ENCODE data around the gene SLC25A28. TPM values are rescaled to one million over a fixed set of nuclear protein-coding genes. Genes with fewer than 3 reads are reported as not detected.

Gene SLC25A28
- polyA plus RNA-seq, 1 donor from 2014 or later: 79.9 TPM

GRCh38 chr10:99631496-99631895 lies 11.3 kb upstream of the SLC25A28 start:
- Histone ChIP-seq H3K4me3 (ENCODE audit: low read length) (no peak overlapping the region), H3K27ac (ENCODE audit: low read length) (no peak overlapping the region), H3F3A (ENCODE audit: insufficient read depth, low read length, poor library complexity, severe bottlenecking) (no peaks in the 10 kb centered on the region), H4K20me1 (ENCODE audit: insufficient read depth) (no peaks in the 10 kb centered on the region), H2AFZ (ENCODE audit: low read depth, low read length) (no peak overlapping the region), H3K36me3 (ENCODE audit: insufficient read depth, low read length) (no peaks in the 10 kb centered on the region), H3K9me2 (ENCODE audit: insufficient read depth, low read length) (no peaks in the 10 kb centered on the region), H3K79me2 (replicated peaks; ENCODE audit: insufficient read depth, low read length) (no peaks in the 10 kb centered on the region), H3K4me2 (ENCODE audit: low read length) (no peak overlapping the region), H3K27me3 (ENCODE audit: insufficient read depth, low read depth, low read length) (no peaks in the 10 kb centered on the region), H3K9ac (ENCODE audit: low read length) (no peak overlapping the region), H3K9me3 (ENCODE audit: low read length) (no peaks in the 10 kb centered on the region)
- TF ChIP-seq TAF1 (IDR thresholded peaks at IDR 0.05; ENCODE audit: low read depth): no peak
- no peak for TF ChIP-seq CTCF (IDR thresholded peaks at IDR 0.05; ENCODE audit: poor library complexity, severe bottlenecking)
- TF ChIP-seq EZH2 (IDR thresholded peaks at IDR 0.05; ENCODE audit: borderline replicate concordance, insufficient read depth, low read length, poor library complexity, severe bottlenecking): no peak
- no peak for TF ChIP-seq EP300 (conservative IDR thresholded peaks at IDR 0.05; ENCODE audit: poor library complexity, severe bottlenecking)
- no peak for TF ChIP-seq POLR2AphosphoS5 (IDR thresholded peaks at IDR 0.05)
- TF ChIP-seq REST (IDR thresholded peaks at IDR 0.05; ENCODE audit: borderline replicate concordance): no peak
- TF ChIP-seq RAD21 (conservative IDR thresholded peaks at IDR 0.05): no peak
- no peak for TF ChIP-seq SMC3 (conservative IDR thresholded peaks at IDR 0.05; ENCODE audit: poor library complexity)
- no peak for TF ChIP-seq MXI1 (conservative IDR thresholded peaks at IDR 0.05; ENCODE audit: poor library complexity, severe bottlenecking)

- H3K4me3 ChIP-seq (ENCODE audit: low read length): no peak overlapping the region
- no peaks in the 10 kb centered on the region for H3K9me2 ChIP-seq (ENCODE audit: insufficient read depth, low read length)
- no peak overlapping the region for H2AFZ ChIP-seq (ENCODE audit: low read depth, low read length)
- H3K9ac ChIP-seq (ENCODE audit: low read length): no peak overlapping the region
- H3K79me2 ChIP-seq (replicated peaks; ENCODE audit: insufficient read depth, low read length): no peaks in the 10 kb centered on the region
- no peaks in the 10 kb centered on the region for H3K36me3 ChIP-seq (ENCODE audit: insufficient read depth, low read length)
- H3F3A ChIP-seq (ENCODE audit: insufficient read depth, low read length, poor library complexity, severe bottlenecking): no peaks in the 10 kb centered on the region
- no peaks in the 10 kb centered on the region for H4K20me1 ChIP-seq (ENCODE audit: insufficient read depth)
- H3K9me3 ChIP-seq (ENCODE audit: low read length): no peaks in the 10 kb centered on the region
- H3K27me3 ChIP-seq (ENCODE audit: insufficient read depth, low read depth, low read length): no peaks in the 10 kb centered on the region
- no peak overlapping the region for H3K27ac ChIP-seq (ENCODE audit: low read length)
- no peak overlapping the region for H3K4me2 ChIP-seq (ENCODE audit: low read length)
- TF ChIP-seq EZH2 (IDR thresholded peaks at IDR 0.05; ENCODE audit: borderline replicate concordance, insufficient read depth, low read length, poor library complexity, severe bottlenecking): no peak
- no peak for TF ChIP-seq TAF1 (IDR thresholded peaks at IDR 0.05; ENCODE audit: low read depth)
- TF ChIP-seq CTCF (IDR thresholded peaks at IDR 0.05; ENCODE audit: poor library complexity, severe bottlenecking): no peak
- TF ChIP-seq POLR2AphosphoS5 (IDR thresholded peaks at IDR 0.05): no peak
- no peak for TF ChIP-seq EP300 (conservative IDR thresholded peaks at IDR 0.05; ENCODE audit: poor library complexity, severe bottlenecking)
- TF ChIP-seq REST (IDR thresholded peaks at IDR 0.05; ENCODE audit: borderline replicate concordance): no peak
- no peak for TF ChIP-seq SMC3 (conservative IDR thresholded peaks at IDR 0.05; ENCODE audit: poor library complexity)
- no peak for TF ChIP-seq RAD21 (conservative IDR thresholded peaks at IDR 0.05)
- TF ChIP-seq MXI1 (conservative IDR thresholded peaks at IDR 0.05; ENCODE audit: poor library complexity, severe bottlenecking): no peak
Observed at GRCh38 chr10:99630991-99631390, 10.8 kb upstream of the SLC25A28 start.

All from neural cell (in vitro differentiated cells).